Peyer's patch (tissue), 4 donors: Measurements from ENCODE around the gene POLR2C. TPM values are rescaled to one million over a fixed set of nuclear protein-coding genes. Genes with fewer than 3 reads are reported as not detected.
A peak's percentile ranks its signal among the peaks of the same experiment; 100 is the strongest.

ENCODE experiments used
- DNase-seq, 3 donors: peaks; one replicate each; pipeline ENCODE4 v3.0.0-alpha.2; 2017 to 2019
- H3K27ac ChIP-seq, 4 donors: fragments of 200-600 bp; sonication (generic); one replicate each; pipeline ENCODE4 v1.5.1; 2016 to 2019
- H3K27me3 ChIP-seq, 2 donors: fragments of 200-600 bp; sonication (generic); one replicate each; pipeline ENCODE4 v1.5.1; 2019
- H3K36me3 ChIP-seq, 3 donors: fragments of 200-600 bp; sonication (generic); one replicate each; pipeline ENCODE4 v1.5.1; 2016 to 2019
- H3K4me1 ChIP-seq, 4 donors: fragments of 200-600 bp; sonication (generic); one replicate each; pipeline ENCODE4 v1.5.1; 2016 to 2019
- H3K4me3 ChIP-seq, 4 donors: fragments of 200-600 bp; sonication (generic); 1 replicate in 3 of 4; 2 replicates in 1 of 4; pipeline ENCODE4 v1.5.1; 2016 to 2019; ENCODE audit warnings: mild to moderate bottlenecking in 1 of 4
- H3K9me3 ChIP-seq, 4 donors: fragments of 200-600 bp; sonication (generic); one replicate each; pipeline ENCODE4 v1.5.1; 2016 to 2019; ENCODE audit warnings: mild to moderate bottlenecking in 1 of 4
- POLR2A ChIP-seq, 2 donors: fragments of 450-650 bp; IDR thresholded peaks; one replicate each; pipeline ENCODE4 v1.5.1; 2017; ENCODE audit warnings: antibody characterized with exemption in 2 of 2, mild to moderate bottlenecking in 2 of 2, moderate library complexity in 2 of 2
- total RNA-seq, 4 donors: library from RNA; depleted of rRNA; stranded (reverse); fragments of >200 nt; gene quantifications; one replicate each; pipeline ENCODE4 v1.1.0, GENCODE V29; 2016
- TF ChIP-seq, protein P1 (sequence below), 6 experiments: fragments of 450-650 bp in 4 of 6; fragments of 200-600 bp in 2 of 6; sonication (generic) in 1 of 6; IDR thresholded peaks; one replicate each; pipeline ENCODE4 v1.5.1; 2017 to 2019; ENCODE audit warnings: antibody characterized with exemption in 6 of 6, mild to moderate bottlenecking in 3 of 6, moderate library complexity in 1 of 6

Gene POLR2C
- total RNA-seq, 4 donors from 2014 or later: 68.0 to 113 (median 84.8) TPM

DNA sequence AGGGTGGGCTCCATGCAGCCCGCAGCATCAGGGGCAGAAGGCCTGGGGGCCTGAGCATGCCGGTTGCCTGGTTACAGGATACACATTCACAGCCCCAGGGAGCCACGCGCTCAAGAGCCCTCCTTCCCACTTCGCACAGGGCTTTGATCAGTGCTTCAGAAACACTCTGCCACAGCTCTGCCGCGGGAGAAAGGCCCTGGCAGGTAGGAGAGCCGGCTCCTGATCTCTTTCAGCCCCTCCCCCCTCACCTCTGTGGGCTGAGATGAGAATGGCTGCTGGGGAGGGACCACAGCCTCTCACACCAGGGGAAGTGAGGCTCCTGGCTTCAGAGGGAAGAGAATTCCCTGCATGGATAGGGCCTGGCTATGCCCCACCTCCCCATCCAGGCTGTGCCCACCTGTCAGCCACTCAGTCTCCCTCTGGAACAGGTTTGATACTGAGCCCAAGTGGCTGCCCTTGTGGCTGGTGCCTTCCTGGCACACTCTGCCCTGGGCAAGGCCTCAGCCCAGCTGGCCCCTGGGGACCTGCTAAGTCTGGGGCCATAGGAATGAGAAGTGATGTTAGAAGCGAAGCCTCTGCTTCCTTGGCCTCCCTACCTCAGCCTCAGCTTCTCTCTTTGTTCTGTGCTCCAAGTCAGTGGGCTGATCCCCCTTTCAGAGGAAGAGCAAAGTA is 15.2 kb downstream of the POLR2C start:
- Histone ChIP-seq H3K27ac (peak overlapping the region in 1 of 4 donors; percentile 19), H3K27me3 (no peaks in the 10 kb centered on the region), H3K36me3 (peaks cover 0 to 28% (median 0%) of the 10 kb centered on the region in 3 donors), H3K4me3 (peak overlapping the region in 2 of 4 donors; percentile 58 to 64), H3K4me1 (peaks cover 5 to 54% (median 11%) of the 10 kb centered on the region in 4 donors), H3K9me3 (no peaks in the 10 kb centered on the region)
- no peak for TF ChIP-seq POLR2A (IDR thresholded peaks at IDR 0.05)
- TF ChIP-seq, protein P1, sequence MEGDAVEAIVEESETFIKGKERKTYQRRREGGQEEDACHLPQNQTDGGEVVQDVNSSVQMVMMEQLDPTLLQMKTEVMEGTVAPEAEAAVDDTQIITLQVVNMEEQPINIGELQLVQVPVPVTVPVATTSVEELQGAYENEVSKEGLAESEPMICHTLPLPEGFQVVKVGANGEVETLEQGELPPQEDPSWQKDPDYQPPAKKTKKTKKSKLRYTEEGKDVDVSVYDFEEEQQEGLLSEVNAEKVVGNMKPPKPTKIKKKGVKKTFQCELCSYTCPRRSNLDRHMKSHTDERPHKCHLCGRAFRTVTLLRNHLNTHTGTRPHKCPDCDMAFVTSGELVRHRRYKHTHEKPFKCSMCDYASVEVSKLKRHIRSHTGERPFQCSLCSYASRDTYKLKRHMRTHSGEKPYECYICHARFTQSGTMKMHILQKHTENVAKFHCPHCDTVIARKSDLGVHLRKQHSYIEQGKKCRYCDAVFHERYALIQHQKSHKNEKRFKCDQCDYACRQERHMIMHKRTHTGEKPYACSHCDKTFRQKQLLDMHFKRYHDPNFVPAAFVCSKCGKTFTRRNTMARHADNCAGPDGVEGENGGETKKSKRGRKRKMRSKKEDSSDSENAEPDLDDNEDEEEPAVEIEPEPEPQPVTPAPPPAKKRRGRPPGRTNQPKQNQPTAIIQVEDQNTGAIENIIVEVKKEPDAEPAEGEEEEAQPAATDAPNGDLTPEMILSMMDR (IDR thresholded peaks at IDR 0.05): no peak
- DNase-seq: peak in 1 of 3 donors; percentile 44

DNA sequence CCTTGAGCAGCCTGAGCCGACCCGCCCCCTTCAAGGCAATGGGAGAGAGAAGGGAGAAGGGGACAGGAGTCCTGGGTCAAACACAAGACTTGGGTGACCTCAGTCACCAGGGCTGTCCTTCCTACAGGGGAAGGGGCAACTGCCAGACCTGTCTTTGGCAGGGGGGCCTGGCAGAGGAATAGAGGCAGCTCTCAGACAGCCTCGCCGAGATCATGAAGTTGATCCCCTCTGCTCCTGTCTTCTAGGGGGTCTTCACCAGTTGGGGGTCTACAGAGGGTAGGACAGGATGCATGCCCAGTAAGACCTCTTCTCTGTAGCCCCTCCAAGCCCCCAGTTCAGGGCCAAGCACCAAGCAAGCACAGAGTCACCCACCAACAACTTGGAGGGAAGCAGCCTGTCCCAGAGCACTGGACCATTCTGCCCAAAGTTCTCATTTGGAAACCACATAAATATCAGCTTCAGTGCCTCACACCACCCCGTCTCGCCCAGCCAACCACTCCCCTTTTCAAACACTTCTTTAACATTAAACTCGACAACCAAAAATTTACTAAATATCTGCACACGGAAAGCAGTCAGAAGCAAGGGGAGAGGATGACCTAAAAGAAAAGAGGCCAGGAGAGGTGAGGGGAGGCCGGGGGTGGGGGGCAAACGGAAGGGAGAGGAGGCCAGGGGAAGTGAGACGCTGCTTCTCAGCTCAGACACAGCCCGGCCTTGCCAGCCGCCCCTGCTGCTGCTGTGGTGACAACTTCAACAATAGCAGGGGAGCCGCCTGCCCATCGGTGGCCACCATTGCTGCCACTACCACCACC is 16.1 kb downstream of the POLR2C start:
- peak in 2 of 3 donors; percentile 44 to 47 for DNase-seq
- H3K27me3 ChIP-seq: no peaks in the 10 kb centered on the region
- peak overlapping the region; percentile 20 to 64 (median 41) for H3K4me3 ChIP-seq
- peaks cover 0 to 19% (median 0%) of the 10 kb centered on the region in 3 donors for H3K36me3 ChIP-seq
- no peaks in the 10 kb centered on the region for H3K9me3 ChIP-seq
- H3K27ac ChIP-seq: peak overlapping the region in 2 of 4 donors; percentile 90 to 94
- TF ChIP-seq, protein P1 (IDR thresholded peaks at IDR 0.05): no peak
- H3K4me1 ChIP-seq: peaks cover 5 to 49% (median 11%) of the 10 kb centered on the region in 4 donors

DNA sequence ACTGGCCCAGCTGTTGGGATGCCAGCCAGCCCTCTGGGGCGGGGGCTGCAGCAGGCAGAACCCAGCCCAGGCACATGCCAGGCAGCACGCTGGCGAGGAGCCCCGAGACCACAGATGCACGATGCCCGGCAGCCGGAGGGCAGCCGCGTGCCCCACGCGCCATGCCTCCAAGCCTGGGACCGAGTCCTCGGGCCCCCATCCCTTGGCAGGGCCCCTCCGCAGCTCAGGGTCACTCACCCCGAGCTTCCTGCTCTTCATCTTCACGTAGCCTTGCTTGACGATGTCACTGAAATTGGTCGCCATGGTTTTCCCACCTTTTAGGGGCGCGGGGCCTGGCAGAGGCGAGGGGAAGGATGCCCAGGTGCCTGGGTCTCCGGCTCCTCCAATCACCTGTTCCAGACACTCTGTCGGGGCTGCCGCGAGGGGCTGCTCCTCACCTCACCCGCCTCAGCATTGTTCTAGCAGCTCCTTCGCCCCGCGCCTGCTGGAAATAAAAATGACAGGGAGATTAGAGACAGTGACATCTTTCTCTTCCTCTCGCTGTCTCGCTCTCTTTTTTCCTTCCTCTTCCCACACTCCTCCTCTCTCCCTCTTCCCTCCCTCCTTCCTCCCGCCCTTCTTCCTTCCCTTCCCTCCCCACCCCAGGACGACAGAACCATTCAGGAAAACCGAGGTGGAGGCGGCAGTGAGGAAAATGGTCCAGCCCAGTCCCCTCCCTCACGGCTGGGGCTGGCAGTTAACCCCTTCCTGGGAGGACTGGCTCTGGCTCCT is 16.9 kb downstream of the POLR2C start:
- TF ChIP-seq, protein P1 (IDR thresholded peaks at IDR 0.05): no peak
- no peak for TF ChIP-seq POLR2A (IDR thresholded peaks at IDR 0.05)
- DNase-seq: peak in 2 of 3 donors; percentile 75 to 83
- H3K4me3 ChIP-seq: peak overlapping the region; percentile 20 to 64 (median 41)

DNA sequence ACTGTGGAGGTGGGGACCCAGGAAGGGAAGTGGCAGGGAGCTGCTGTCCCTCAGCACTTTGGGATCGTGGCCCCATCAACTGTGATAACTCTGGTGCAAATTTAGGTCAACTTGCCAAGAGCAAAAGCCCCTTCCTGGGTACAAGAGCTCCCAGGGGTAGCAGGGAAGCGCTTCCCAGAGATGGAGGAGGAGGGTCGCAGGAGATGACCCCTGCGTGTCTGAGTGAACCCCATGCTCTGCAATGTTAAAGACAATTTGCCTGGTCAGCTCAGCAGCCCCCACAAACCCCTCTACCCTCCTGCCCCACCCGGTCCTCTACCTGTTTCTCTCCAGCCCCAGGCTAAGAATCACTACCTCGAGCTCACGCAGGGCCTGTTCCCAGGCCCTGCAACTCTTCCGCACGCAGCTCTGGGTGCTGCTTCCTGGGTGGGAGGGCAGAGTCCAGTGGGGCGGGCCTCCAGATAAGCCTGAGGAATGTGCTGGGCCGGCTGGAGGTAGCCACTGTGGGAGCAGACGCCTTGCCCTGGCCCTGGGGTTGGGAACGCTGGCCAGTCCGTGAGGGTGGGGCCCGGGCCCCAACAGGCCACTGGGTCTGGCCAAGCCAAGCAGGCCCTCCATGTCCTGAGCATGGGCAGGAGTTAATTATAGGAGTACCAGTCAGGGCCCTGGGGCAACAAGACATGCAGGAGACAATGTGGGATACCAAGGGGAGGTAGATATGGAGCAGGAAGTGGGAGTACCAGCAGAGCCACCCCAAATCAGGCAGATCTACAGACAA is 17.7 kb downstream of the POLR2C start:
- Histone ChIP-seq H3K27me3 (no peaks in the 10 kb centered on the region), H3K27ac (peak overlapping the region in 3 of 4 donors; percentile 67 to 94 (median 90)), H3K4me3 (peak overlapping the region in 3 of 4 donors; percentile 24 to 64 (median 58)), H3K9me3 (no peaks in the 10 kb centered on the region), H3K4me1 (peaks cover 5 to 62% (median 13%) of the 10 kb centered on the region in 4 donors), H3K36me3 (peaks cover 0 to 3% (median 0%) of the 10 kb centered on the region in 3 donors)
- peak in 2 of 3 donors; percentile 91 to 93 for DNase-seq
- peak; percentile 64 to 75 for TF ChIP-seq POLR2A (IDR thresholded peaks at IDR 0.05)
- TF ChIP-seq, protein P1 (IDR thresholded peaks at IDR 0.05): no peak

More for the DNA sequence above, 16.9 kb downstream of the POLR2C start:
- peaks cover 0 to 11% (median 0%) of the 10 kb centered on the region in 3 donors for H3K36me3 ChIP-seq
- peaks cover 5 to 54% (median 11%) of the 10 kb centered on the region in 4 donors for H3K4me1 ChIP-seq
- no peaks in the 10 kb centered on the region for H3K9me3 ChIP-seq
- peak overlapping the region in 3 of 4 donors; percentile 67 to 94 (median 90) for H3K27ac ChIP-seq
- H3K27me3 ChIP-seq: no peaks in the 10 kb centered on the region
